ENCODE data around the gene TCEA3.

The TCEA3 gene

DNA sequence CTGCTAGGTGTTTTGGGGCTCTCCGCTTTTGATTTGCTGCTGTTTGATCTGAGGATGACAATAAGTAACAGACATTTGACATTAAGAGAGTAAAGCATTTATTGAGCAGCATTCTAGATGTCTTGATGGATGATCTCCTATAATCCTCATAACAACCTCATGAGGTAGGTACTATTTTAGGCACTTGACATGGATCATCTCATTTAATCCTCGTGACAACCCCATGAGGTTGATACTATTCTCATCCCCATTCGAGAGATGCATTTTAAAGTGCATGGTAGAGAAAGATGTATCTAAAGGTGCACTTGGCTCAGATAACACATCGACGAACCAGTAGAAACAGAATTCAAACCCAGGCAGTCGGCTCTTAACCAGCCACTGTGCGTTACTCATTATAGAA lies 26.6 kb downstream of the TCEA3 start:
- ChIA-PET CTCF (no interaction called here), POLR2A (no interaction called here)
- no peak for DNase-seq (ENCODE audit: extremely low spot score)
- TF ChIP-seq FOXM1 (IDR thresholded peaks at IDR 0.05; ENCODE audit: borderline replicate concordance): no peak
- no peak for TF ChIP-seq NFRKB (IDR thresholded peaks at IDR 0.05)
- TF ChIP-seq, protein P1, sequence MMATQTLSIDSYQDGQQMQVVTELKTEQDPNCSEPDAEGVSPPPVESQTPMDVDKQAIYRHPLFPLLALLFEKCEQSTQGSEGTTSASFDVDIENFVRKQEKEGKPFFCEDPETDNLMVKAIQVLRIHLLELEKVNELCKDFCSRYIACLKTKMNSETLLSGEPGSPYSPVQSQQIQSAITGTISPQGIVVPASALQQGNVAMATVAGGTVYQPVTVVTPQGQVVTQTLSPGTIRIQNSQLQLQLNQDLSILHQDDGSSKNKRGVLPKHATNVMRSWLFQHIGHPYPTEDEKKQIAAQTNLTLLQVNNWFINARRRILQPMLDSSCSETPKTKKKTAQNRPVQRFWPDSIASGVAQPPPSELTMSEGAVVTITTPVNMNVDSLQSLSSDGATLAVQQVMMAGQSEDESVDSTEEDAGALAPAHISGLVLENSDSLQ (IDR thresholded peaks at IDR 0.05): no peak
- no peak for TF ChIP-seq LEF1 (IDR thresholded peaks at IDR 0.05; ENCODE audit: borderline replicate concordance)

DNA sequence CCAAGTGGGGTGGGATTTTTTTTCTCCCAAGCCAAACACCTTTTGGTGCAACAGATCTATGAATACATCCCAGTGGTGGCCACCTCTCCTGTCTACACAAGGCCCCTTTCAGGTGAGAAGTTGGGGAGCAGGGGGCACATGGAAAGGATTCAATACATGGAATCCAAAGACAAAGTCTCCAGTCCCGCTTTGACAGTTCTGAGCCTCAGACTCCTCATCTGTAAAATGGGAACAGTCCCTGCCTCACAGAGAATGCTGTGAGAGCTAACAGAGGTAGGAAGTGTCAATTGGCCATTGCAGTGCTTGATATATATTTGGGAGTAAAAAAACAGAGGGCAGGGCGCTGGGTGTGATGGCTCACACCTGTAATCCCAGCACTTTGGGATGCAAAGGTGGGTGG lies 28.2 kb downstream of the TCEA3 start:
- no peak for DNase-seq (ENCODE audit: extremely low spot score)
- TF ChIP-seq ARNT (IDR thresholded peaks at IDR 0.05): no peak
- no peak for TF ChIP-seq SUZ12 (IDR thresholded peaks at IDR 0.05)
- TF ChIP-seq, protein P1 (IDR thresholded peaks at IDR 0.05): no peak
- TF ChIP-seq SP1 (IDR thresholded peaks at IDR 0.05): no peak
- TF ChIP-seq BHLHE40 (IDR thresholded peaks at IDR 0.05; ENCODE audit: borderline replicate concordance): no peak
- TF ChIP-seq CTBP1 (IDR thresholded peaks at IDR 0.05; ENCODE audit: borderline replicate concordance): no peak
- CTCF ChIA-PET: interaction anchor here (0.6 to 3.1 kb wide), 2 partner anchors 8 to 52 kb away, joined by 5 to 17 read pairs; no protein-coding TSS in a partner anchor
- POLR2A ChIA-PET: no interaction called here

DNA sequence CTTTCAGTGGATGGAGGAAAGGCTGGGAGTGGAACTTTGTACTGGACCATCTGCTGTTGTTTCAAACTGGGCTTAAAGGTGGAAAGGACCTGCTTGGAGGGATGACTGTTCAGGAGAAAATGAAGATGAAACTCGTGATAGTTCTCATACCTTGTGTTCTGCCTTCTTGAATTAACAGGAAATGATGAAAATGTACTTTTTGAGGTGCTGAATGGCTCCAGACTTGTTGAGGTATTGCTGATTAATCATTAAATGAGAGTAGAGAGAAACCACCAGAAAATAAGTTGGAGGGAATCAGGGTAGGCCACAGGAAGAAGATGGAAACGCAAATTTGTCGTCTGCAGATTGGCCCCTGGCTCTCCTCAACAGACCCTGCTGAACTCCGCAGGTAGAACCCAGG lies 28.7 kb downstream of the TCEA3 start:
- TF ChIP-seq ELF4 (IDR thresholded peaks at IDR 0.05): no peak
- TF ChIP-seq CTBP1 (IDR thresholded peaks at IDR 0.05; ENCODE audit: borderline replicate concordance): no peak
- no peak for TF ChIP-seq FOXA1 (IDR thresholded peaks at IDR 0.05)
- TF ChIP-seq LEF1 (IDR thresholded peaks at IDR 0.05; ENCODE audit: borderline replicate concordance): no peak
- TF ChIP-seq BHLHE40 (IDR thresholded peaks at IDR 0.05; ENCODE audit: borderline replicate concordance): no peak
- TF ChIP-seq L3MBTL2 (conservative IDR thresholded peaks at IDR 0.05): no peak
- TF ChIP-seq FOXM1 (IDR thresholded peaks at IDR 0.05; ENCODE audit: borderline replicate concordance): no peak
- no peak for TF ChIP-seq SUZ12 (IDR thresholded peaks at IDR 0.05)
- ChIA-PET CTCF (interaction anchor here (3.1 kb wide), 1 partner anchor 8 kb away, joined by 17 read pairs; no protein-coding TSS in a partner anchor), POLR2A (interaction anchor here (2.2 kb wide), 1 partner anchor 51 kb away, joined by 7 read pairs; the partner anchor contains the start of gene HNRNPR)
- no peak for DNase-seq (ENCODE audit: extremely low spot score)

DNA sequence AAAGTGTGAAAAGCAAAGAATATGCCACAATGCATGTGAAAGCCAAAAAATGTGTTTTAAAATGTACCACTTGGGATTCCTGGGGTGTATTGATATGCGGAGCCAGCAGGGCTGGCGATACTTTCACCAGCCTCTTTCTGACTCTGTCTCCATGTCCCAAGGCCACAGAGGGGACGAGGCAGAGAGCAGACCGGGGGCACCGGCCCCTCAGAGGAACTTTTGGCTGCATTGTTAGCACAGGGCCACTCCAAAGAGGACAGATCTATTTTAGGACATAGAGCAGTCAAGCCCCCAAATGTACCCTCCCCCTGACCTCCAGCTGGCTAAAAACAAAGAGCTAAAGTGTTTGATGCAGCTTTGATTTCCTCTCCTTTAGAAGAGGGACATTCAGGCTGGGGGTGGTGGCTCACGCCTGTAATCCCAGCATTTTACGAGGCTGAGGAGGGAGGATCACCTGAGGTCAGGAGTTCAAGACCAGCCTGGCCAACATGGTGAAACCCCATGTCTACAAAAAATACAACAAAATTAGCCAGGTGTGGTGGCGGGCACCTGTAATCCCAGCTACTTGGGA lies 29.3 kb downstream of the TCEA3 start:
- TF ChIP-seq, protein P1 (IDR thresholded peaks at IDR 0.05): no peak
- TF ChIP-seq LEF1 (IDR thresholded peaks at IDR 0.05; ENCODE audit: borderline replicate concordance): no peak
- no peak for TF ChIP-seq SP1 (IDR thresholded peaks at IDR 0.05)
- TF ChIP-seq NFRKB (IDR thresholded peaks at IDR 0.05): no peak
- TF ChIP-seq SUZ12 (IDR thresholded peaks at IDR 0.05): no peak
- no peak for TF ChIP-seq L3MBTL2 (conservative IDR thresholded peaks at IDR 0.05)
- TF ChIP-seq FOXM1 (IDR thresholded peaks at IDR 0.05; ENCODE audit: borderline replicate concordance): no peak
- TF ChIP-seq CTBP1 (IDR thresholded peaks at IDR 0.05; ENCODE audit: borderline replicate concordance): no peak
- no peak for TF ChIP-seq ARNT (IDR thresholded peaks at IDR 0.05)
- TF ChIP-seq TARDBP (IDR thresholded peaks at IDR 0.05): no peak
- no peak for TF ChIP-seq FOXK2 (IDR thresholded peaks at IDR 0.05)
- no peak for TF ChIP-seq ZNF384 (IDR thresholded peaks at IDR 0.05)
- TF ChIP-seq ELF4 (IDR thresholded peaks at IDR 0.05): no peak
- no peak for TF ChIP-seq FOXA1 (IDR thresholded peaks at IDR 0.05)
- no peak for TF ChIP-seq HDGF (IDR thresholded peaks at IDR 0.05; ENCODE audit: borderline replicate concordance)
- TF ChIP-seq BHLHE40 (IDR thresholded peaks at IDR 0.05; ENCODE audit: borderline replicate concordance): no peak
- no peak for DNase-seq (ENCODE audit: extremely low spot score)
- POLR2A ChIA-PET: interaction anchor here (1.9 to 2.2 kb wide), 2 partner anchors 27 to 51 kb away, joined by 5 to 7 read pairs; partner anchors contain the start of gene HNRNPR
- CTCF ChIA-PET: interaction anchor here (3.1 kb wide), 1 partner anchor 9 kb away, joined by 17 read pairs; no protein-coding TSS in a partner anchor

DNA sequence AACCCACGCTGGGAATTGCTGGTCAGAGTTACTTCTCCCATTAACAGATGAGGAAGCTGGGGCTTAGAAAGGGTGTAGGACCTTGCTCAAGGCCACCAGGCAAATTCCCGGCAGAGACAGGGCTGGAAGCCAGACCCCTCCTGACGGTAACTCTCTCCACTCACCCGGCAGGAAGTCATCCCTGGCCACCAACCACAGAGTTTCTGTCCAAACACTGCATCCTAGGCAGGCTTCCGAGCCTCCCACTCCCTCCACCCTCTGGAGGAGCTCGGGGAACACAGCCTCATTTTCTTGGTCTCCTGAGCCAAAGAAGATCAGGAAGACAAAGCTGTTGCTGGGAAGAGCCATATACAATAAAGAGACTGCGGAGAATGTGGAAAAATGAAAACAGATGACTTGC lies 29.9 kb downstream of the TCEA3 start:
- TF ChIP-seq BHLHE40 (IDR thresholded peaks at IDR 0.05; ENCODE audit: borderline replicate concordance) (no peak), HDGF (IDR thresholded peaks at IDR 0.05; ENCODE audit: borderline replicate concordance) (no peak), ELF4 (IDR thresholded peaks at IDR 0.05) (no peak), LEF1 (IDR thresholded peaks at IDR 0.05; ENCODE audit: borderline replicate concordance) (no peak), SP1 (IDR thresholded peaks at IDR 0.05) (no peak)
- DNase-seq (ENCODE audit: extremely low spot score): no peak
- ChIA-PET CTCF (interaction anchor here (3.1 kb wide), 1 partner anchor 10 kb away, joined by 17 read pairs; no protein-coding TSS in a partner anchor), POLR2A (interaction anchor here (1.9 to 2.2 kb wide), 2 partner anchors 26 to 50 kb away, joined by 5 to 7 read pairs; partner anchors contain the start of gene HNRNPR)

DNA sequence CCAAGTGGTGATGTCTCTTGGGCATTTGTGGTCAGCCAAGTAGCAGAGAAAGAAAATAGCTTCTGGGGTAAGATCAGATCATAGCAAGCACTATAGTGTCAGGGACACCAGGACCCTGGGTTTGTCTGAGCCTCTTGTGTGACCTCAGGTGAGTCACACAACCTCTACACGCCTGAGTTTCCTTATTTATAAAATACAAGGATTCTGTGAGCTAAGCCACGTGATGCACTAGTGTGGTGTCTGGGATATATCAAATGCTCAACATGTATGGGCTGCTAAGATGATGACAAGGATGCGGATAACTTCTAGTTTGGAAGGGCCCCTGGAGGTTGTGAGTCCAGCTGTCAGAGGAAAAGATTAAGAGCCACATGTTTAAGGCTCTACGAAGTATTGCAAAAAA lies 30.4 kb downstream of the TCEA3 start:
- DNase-seq (ENCODE audit: extremely low spot score): no peak
- ChIA-PET CTCF (interaction anchor here (3.1 kb wide), 1 partner anchor 10 kb away, joined by 17 read pairs; no protein-coding TSS in a partner anchor), POLR2A (interaction anchor here (1.9 to 2.2 kb wide), 2 partner anchors 26 to 50 kb away, joined by 5 to 7 read pairs; partner anchors contain the start of gene HNRNPR)
- TF ChIP-seq FOXK2 (IDR thresholded peaks at IDR 0.05): no peak
- TF ChIP-seq ARNT (IDR thresholded peaks at IDR 0.05): no peak
- TF ChIP-seq, protein P1 (IDR thresholded peaks at IDR 0.05): no peak
- no peak for TF ChIP-seq TARDBP (IDR thresholded peaks at IDR 0.05)
- TF ChIP-seq ELF4 (IDR thresholded peaks at IDR 0.05): no peak
- TF ChIP-seq L3MBTL2 (conservative IDR thresholded peaks at IDR 0.05): no peak
- no peak for TF ChIP-seq LEF1 (IDR thresholded peaks at IDR 0.05; ENCODE audit: borderline replicate concordance)
